Subcutaneous abdominal adipose tissue (tissue), 5 donors: ENCODE data around the gene PNMA8B.

ENCODE experiments used
- H3K27ac ChIP-seq: one replicate; pipeline ENCODE4 v1.7.0; 2013; ENCODE audit warnings: low read depth, mild to moderate bottlenecking, inconsistent platforms, low read length, moderate library complexity
- H3K27me3 ChIP-seq, 5 donors: one replicate each; pipeline ENCODE4 v1.7.0; 2013; ENCODE audit warnings: low read length in 5 of 5, inconsistent platforms in 1 of 5; ENCODE audit not compliant: control insufficient read depth in 5 of 5, insufficient read depth in 4 of 5
- H3K36me3 ChIP-seq, 5 donors: one replicate each; pipeline ENCODE4 v1.7.0; 2013; ENCODE audit warnings: low read length in 5 of 5; ENCODE audit not compliant: control insufficient read depth in 5 of 5, insufficient read depth in 5 of 5
- H3K4me1 ChIP-seq, 5 donors: one replicate each; pipeline ENCODE4 v1.7.0; 2013; ENCODE audit warnings: low read length in 5 of 5, mild to moderate bottlenecking in 3 of 5, moderate library complexity in 1 of 5; ENCODE audit not compliant: control insufficient read depth in 5 of 5, insufficient read depth in 5 of 5
- H3K4me3 ChIP-seq, 5 donors: one replicate each; pipeline ENCODE4 v1.7.0; 2013; ENCODE audit warnings: low read length in 5 of 5, low read depth in 1 of 5
- H3K9ac ChIP-seq, 5 donors: one replicate each; pipeline ENCODE4 v1.7.0; 2013; ENCODE audit warnings: low read length in 5 of 5, mild to moderate bottlenecking in 4 of 5, moderate library complexity in 3 of 5
- H3K9me3 ChIP-seq, 5 donors: one replicate each; pipeline ENCODE4 v1.7.0; 2013; ENCODE audit warnings: low read length in 5 of 5; ENCODE audit not compliant: control insufficient read depth in 5 of 5
- donor health status: healthy.
- donor health status: healthy.
- donor health status: healthy.
- donor health status: healthy.
- donor health status: healthy.

Gene PNMA8B

DNA sequence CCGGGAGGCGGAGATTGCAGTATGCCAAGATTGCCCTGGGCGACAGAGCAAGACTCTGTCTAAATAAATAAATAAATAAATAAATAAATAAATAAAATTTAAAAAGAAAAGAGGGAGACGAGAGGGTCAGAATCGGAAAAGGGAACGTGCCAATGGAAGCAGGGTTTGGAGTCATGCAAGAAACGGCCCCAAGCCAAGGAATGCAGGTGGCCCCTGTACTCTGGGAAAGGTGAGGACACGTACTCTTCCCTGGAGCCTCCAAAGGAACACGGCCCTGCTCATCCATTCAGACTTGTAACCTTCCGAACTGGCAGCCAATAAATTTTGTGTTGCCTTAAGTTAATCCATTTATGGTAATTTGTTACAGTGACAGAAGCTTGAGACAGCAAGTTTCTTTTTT, 47.1 kb downstream of the PNMA8B start:
- H3K27me3 ChIP-seq = peaks cover 0 to 4% (median 0%) of the 10 kb centered on the region in 5 donors
- H3K36me3 ChIP-seq = no peaks in the 10 kb centered on the region
- H3K4me1 ChIP-seq = no peaks in the 10 kb centered on the region
- no peaks in the 10 kb centered on the region for H3K9me3 ChIP-seq
- H3K4me3 ChIP-seq = no peak overlapping the region
- H3K27ac ChIP-seq = no peak overlapping the region
- H3K9ac ChIP-seq = no peak overlapping the region

- Histone ChIP-seq H3K9me3 (no peaks in the 10 kb centered on the region), H3K4me1 (peaks cover 2 to 5% (median 5%) of the 10 kb centered on the region in 5 donors), H3K27ac (no peak overlapping the region), H3K27me3 (peaks cover 0 to 4% (median 0%) of the 10 kb centered on the region in 5 donors), H3K4me3 (no peak overlapping the region), H3K9ac (no peak overlapping the region), H3K36me3 (no peaks in the 10 kb centered on the region)
Measured at GRCh38 chr19:46447824-46448223, 47.8 kb downstream of the PNMA8B start.

DNA sequence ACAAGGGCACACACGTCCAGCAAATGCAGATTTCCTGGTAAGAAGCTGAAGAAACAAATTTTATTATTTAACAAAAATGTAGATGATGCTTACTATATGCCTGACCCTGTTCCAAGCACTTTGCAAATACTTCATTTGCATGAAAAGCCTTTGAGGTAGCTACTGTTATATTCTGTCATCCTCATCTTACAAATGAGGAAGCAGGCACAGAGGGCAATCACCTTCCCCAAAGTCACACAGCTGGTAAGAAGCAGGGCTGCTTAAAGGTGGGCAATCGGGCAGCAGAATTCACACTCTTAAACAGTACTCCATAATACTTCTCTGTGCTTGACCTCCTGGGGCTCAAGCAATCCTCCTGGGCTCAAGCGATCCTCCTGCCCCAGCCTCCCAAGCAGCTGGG, 48.7 kb downstream of the PNMA8B start:
- Histone ChIP-seq H3K27ac (no peak overlapping the region), H3K9ac (no peak overlapping the region), H3K27me3 (peaks cover 0 to 4% (median 0%) of the 10 kb centered on the region in 5 donors), H3K4me1 (peaks cover 2 to 10% (median 6%) of the 10 kb centered on the region in 5 donors), H3K36me3 (no peaks in the 10 kb centered on the region), H3K9me3 (no peaks in the 10 kb centered on the region), H3K4me3 (no peak overlapping the region)

- Histone ChIP-seq H3K27ac (no peak overlapping the region), H3K9ac (no peak overlapping the region), H3K9me3 (no peaks in the 10 kb centered on the region), H3K36me3 (no peaks in the 10 kb centered on the region), H3K4me3 (no peak overlapping the region), H3K4me1 (peaks cover 2 to 13% (median 6%) of the 10 kb centered on the region in 5 donors), H3K27me3 (peaks cover 0 to 4% (median 0%) of the 10 kb centered on the region in 5 donors)
Measured at GRCh38 chr19:46446021-46446420, 49.6 kb downstream of the PNMA8B start.

- peaks cover 0 to 2% (median 0%) of the 10 kb centered on the region in 5 donors for H3K27me3 ChIP-seq
- no peak overlapping the region for H3K4me3 ChIP-seq
- no peak overlapping the region for H3K9ac ChIP-seq
- H3K27ac ChIP-seq = no peak overlapping the region
- peaks cover 2 to 13% (median 6%) of the 10 kb centered on the region in 5 donors for H3K4me1 ChIP-seq
- no peaks in the 10 kb centered on the region for H3K9me3 ChIP-seq
- H3K36me3 ChIP-seq = no peaks in the 10 kb centered on the region
Measured at GRCh38 chr19:46442808-46443450, 52.7 kb downstream of the PNMA8B start.

DNA sequence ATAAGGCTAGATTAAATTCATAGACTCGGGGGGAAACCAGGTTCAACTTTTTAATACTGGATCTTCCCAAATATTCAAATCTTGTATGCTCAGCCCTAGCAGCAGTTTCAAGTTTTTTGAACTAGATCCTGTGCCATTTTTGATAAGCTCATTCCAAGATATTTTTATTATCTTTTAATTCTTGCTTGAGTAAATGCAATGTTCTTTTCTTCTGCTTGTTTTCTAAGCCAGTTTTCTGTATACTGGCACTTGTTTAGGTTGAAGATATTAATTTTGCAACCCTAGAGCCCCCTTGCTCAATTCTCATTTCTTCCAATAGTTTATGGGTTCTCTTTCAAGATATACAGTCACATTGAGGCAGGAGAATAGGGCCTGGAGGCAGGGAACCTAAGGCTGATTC, 53.8 kb downstream of the PNMA8B start:
- no peaks in the 10 kb centered on the region for H3K36me3 ChIP-seq
- peaks cover 2 to 13% (median 6%) of the 10 kb centered on the region in 5 donors for H3K4me1 ChIP-seq
- H3K9ac ChIP-seq = no peak overlapping the region
- H3K4me3 ChIP-seq = no peak overlapping the region
- H3K9me3 ChIP-seq = no peaks in the 10 kb centered on the region
- no peak overlapping the region for H3K27ac ChIP-seq
- no peaks in the 10 kb centered on the region for H3K27me3 ChIP-seq
